ENCODE results near the gene ZNF586.

Gene ZNF586

DNA sequence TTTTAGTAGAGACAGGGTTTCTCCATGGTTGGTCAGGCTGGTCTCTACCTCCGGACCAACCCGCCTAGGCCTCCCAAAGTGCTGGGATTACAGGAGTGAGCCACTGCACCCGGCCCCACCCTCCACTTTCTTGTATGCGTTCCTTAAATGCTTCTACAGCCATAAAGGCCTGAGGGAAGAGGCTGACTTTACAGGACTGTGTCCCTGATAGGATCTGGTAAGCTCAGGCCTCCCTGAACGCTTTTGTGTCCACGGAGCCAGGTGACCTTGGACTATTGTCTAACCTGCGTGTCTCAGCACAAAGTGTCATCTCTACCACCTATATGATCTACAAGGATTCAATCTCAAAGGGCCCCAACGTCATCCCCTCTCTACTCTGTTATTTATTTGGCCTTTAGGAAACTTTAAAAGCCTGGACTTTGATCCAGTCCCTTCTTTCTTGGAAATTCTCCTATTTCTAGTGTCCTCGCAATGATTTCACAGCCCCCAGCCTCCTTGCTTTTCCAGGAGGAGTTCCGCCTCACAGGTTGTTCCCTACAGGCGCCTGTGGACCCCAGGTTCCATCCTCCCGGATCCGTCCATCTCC lies 44.5 kb downstream of the ZNF586 start:
- DNase-seq (ENCODE audit: extremely low spot score) = no peak
- POLR2A ChIA-PET = interaction anchor here (0.6 to 1.1 kb wide), 2 partner anchors 9 to 44 kb away, joined by 3 read pairs; partner anchors contain the start of gene ZNF586
- CTCF ChIA-PET = no interaction called here
- TF ChIP-seq FOXA1 (IDR thresholded peaks at IDR 0.05) (no peak), HDGF (IDR thresholded peaks at IDR 0.05; ENCODE audit: borderline replicate concordance) (no peak), ZNF384 (IDR thresholded peaks at IDR 0.05) (no peak), ELF4 (IDR thresholded peaks at IDR 0.05) (no peak), CTBP1 (IDR thresholded peaks at IDR 0.05; ENCODE audit: borderline replicate concordance) (no peak), ARNT (IDR thresholded peaks at IDR 0.05) (no peak), SUZ12 (IDR thresholded peaks at IDR 0.05) (no peak), L3MBTL2 (conservative IDR thresholded peaks at IDR 0.05) (no peak), BHLHE40 (IDR thresholded peaks at IDR 0.05; ENCODE audit: borderline replicate concordance) (no peak), FOXK2 (IDR thresholded peaks at IDR 0.05) (no peak), TARDBP (IDR thresholded peaks at IDR 0.05) (no peak), LEF1 (IDR thresholded peaks at IDR 0.05; ENCODE audit: borderline replicate concordance) (no peak), NFRKB (IDR thresholded peaks at IDR 0.05) (no peak), SP1 (IDR thresholded peaks at IDR 0.05) (no peak), FOXM1 (IDR thresholded peaks at IDR 0.05; ENCODE audit: borderline replicate concordance) (no peak)
- TF ChIP-seq, protein P1, sequence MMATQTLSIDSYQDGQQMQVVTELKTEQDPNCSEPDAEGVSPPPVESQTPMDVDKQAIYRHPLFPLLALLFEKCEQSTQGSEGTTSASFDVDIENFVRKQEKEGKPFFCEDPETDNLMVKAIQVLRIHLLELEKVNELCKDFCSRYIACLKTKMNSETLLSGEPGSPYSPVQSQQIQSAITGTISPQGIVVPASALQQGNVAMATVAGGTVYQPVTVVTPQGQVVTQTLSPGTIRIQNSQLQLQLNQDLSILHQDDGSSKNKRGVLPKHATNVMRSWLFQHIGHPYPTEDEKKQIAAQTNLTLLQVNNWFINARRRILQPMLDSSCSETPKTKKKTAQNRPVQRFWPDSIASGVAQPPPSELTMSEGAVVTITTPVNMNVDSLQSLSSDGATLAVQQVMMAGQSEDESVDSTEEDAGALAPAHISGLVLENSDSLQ (IDR thresholded peaks at IDR 0.05) = no peak

DNA sequence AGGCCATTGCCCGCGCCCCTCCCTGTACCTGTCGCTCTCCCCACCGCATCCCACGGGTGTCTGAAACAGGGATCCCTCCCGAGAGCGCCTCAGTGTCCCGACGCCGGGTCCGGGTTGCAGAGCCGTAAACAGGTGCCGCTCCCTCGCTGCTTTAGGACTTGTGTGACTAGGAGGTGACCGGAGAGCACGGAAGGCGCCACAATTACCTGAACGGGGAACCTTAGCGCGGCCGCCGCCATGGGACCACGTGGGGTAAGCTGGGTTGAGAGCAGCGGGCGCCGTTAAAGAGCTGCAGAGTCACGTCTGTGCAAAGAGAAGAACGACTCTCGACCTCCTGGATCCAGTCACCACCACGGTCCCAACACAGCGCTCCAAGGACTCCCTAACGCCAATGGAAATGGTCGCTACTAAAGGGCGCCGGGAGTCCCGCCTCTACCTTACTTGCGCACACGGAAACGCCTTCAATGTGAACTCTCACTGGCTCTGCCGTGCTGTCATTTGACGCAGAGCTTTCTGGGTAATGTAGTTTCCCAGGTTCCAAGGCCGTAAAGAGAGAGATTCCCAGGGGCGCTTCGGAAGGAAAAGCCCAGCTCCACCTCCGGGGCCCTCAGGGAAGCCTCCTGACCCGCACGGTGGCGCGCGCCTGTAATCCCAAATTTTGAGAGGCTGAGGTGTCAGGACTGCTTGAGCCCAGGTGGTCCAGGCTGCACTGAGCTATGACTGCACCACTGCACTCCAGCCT lies 45.2 kb downstream of the ZNF586 start, which contains the start of gene ZNF552:
Gene ZNF552 (minus strand): TSS at position 409 of the 742 bp plus-strand sequence. CDS start 170 bp downstream, at position 239.
- ChIA-PET CTCF (no interaction called here), POLR2A (interaction anchor here (0.6 to 1.3 kb wide), 5 partner anchors 12 to 45 kb away, joined by 3 to 4 read pairs (median 3); partner anchors contain the start of genes ZNF586 and ZNF587)
- TF ChIP-seq, protein P1 (IDR thresholded peaks at IDR 0.05) = peak; percentile 98
- no peak for TF ChIP-seq HDGF (IDR thresholded peaks at IDR 0.05; ENCODE audit: borderline replicate concordance)
- TF ChIP-seq ELF4 (IDR thresholded peaks at IDR 0.05) = peak; percentile 83
- TF ChIP-seq CTBP1 (IDR thresholded peaks at IDR 0.05; ENCODE audit: borderline replicate concordance) = no peak
- DNase-seq (ENCODE audit: extremely low spot score) = peak; percentile 81

DNA sequence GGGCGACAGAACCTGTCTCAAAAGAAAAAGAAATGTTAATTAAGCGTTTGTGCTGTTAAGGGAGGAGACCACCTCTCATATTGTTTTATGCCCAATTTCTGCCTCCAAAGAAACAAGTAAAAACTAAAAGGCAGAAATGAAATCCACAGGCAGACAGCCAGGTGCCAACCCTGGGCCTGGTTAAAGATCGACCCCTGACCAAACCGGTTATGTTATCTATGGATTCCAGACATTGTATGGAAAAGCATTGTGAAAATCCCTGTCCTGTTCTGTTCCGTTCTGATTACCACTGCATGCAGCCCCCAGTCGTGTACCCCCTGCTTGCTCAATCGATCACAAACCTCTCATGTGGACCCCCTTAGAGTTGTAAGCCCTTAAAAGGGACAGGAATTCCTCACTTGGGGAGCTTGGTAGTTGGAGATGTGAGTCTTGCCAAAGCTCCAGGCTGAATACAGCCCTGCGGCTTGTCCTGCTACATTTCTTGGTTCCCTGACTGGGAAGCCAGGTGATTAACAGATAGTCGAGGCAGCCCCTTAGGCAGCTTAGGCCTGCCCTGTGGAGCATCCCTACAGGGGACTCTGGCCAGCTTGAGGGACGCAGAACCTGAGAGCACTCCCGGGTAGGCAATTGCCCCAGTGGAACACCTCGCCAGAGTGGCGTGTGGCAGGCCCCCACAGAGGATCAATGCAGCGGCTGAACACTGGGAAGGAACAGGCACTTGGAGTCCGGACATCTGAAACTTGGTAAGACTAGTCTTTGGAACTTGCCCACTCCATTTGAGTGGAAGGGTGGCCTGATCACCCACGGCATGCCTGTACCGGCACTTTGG lies 46.0 kb downstream of the ZNF586 start:
- ChIA-PET CTCF (no interaction called here), POLR2A (interaction anchor here (0.6 to 1.3 kb wide), 5 partner anchors 12 to 46 kb away, joined by 3 to 4 read pairs (median 3); partner anchors contain the start of genes ZNF586 and ZNF587)
- TF ChIP-seq SP1 (IDR thresholded peaks at IDR 0.05) = no peak
- no peak for TF ChIP-seq CTBP1 (IDR thresholded peaks at IDR 0.05; ENCODE audit: borderline replicate concordance)
- no peak for TF ChIP-seq FOXM1 (IDR thresholded peaks at IDR 0.05; ENCODE audit: borderline replicate concordance)
- TF ChIP-seq, protein P1 (IDR thresholded peaks at IDR 0.05) = no peak
- TF ChIP-seq BHLHE40 (IDR thresholded peaks at IDR 0.05; ENCODE audit: borderline replicate concordance) = no peak
- no peak for TF ChIP-seq ARNT (IDR thresholded peaks at IDR 0.05)
- no peak for TF ChIP-seq SUZ12 (IDR thresholded peaks at IDR 0.05)
- no peak for TF ChIP-seq TARDBP (IDR thresholded peaks at IDR 0.05)
- TF ChIP-seq FOXK2 (IDR thresholded peaks at IDR 0.05) = no peak
- DNase-seq (ENCODE audit: extremely low spot score) = no peak

DNA sequence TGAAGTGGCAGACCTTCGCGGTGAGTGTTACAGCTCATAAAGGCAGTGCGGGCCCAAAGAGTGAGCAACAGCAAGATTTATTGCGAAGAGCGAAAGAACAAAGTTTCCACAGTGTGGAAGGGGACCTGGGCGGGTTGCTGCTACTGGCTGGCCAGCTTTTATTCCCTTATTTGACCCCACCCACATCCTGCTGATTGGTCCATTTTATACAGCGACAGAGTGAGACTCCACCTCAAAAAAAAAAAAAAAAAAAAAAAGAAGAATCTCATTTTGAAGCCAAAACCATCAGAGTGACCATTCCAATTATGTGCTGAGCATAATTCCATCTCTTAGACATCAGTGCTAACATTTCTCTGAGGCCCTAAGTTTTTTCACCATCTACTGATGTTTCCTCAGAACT lies 47.2 kb downstream of the ZNF586 start:
- TF ChIP-seq SUZ12 (IDR thresholded peaks at IDR 0.05) (no peak), BHLHE40 (IDR thresholded peaks at IDR 0.05; ENCODE audit: borderline replicate concordance) (no peak), LEF1 (IDR thresholded peaks at IDR 0.05; ENCODE audit: borderline replicate concordance) (no peak), SP1 (IDR thresholded peaks at IDR 0.05) (no peak), CTBP1 (IDR thresholded peaks at IDR 0.05; ENCODE audit: borderline replicate concordance) (no peak), ZNF384 (IDR thresholded peaks at IDR 0.05) (no peak), TARDBP (IDR thresholded peaks at IDR 0.05) (no peak), FOXA1 (IDR thresholded peaks at IDR 0.05) (no peak), HDGF (IDR thresholded peaks at IDR 0.05; ENCODE audit: borderline replicate concordance) (no peak), ELF4 (IDR thresholded peaks at IDR 0.05) (no peak), ARNT (IDR thresholded peaks at IDR 0.05) (no peak), NFRKB (IDR thresholded peaks at IDR 0.05) (no peak)
- TF ChIP-seq, protein P1 (IDR thresholded peaks at IDR 0.05) = no peak
- DNase-seq (ENCODE audit: extremely low spot score) = no peak
- POLR2A ChIA-PET = no interaction called here
- CTCF ChIA-PET = no interaction called here

DNA sequence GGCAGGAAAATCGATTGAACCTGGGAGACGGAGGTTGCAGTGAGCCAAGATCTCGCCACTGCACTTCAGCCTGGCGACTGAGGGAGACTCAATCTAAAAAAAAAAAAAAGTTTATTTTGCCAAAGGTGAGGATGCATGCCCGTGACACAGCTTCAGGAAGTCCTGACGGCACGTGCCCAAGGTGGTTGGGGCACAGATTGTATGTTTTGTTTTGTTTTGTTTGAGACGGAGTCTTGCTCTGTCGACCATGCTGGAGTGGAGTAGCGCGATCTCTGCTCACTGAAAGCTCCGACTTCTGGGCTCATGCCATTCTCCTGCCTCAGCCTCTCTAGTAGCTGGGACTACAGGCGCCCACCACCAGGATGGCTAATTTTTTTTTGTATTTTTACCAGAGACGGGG lies 48.5 kb downstream of the ZNF586 start:
- ChIA-PET POLR2A (no interaction called here), CTCF (no interaction called here)
- no peak for TF ChIP-seq CTBP1 (IDR thresholded peaks at IDR 0.05; ENCODE audit: borderline replicate concordance)
- no peak for TF ChIP-seq FOXA1 (IDR thresholded peaks at IDR 0.05)
- no peak for TF ChIP-seq ZNF384 (IDR thresholded peaks at IDR 0.05)
- TF ChIP-seq FOXM1 (IDR thresholded peaks at IDR 0.05; ENCODE audit: borderline replicate concordance) = no peak
- no peak for TF ChIP-seq FOXK2 (IDR thresholded peaks at IDR 0.05)
- TF ChIP-seq SUZ12 (IDR thresholded peaks at IDR 0.05) = no peak
- no peak for TF ChIP-seq ARNT (IDR thresholded peaks at IDR 0.05)
- TF ChIP-seq NFRKB (IDR thresholded peaks at IDR 0.05) = no peak
- TF ChIP-seq BHLHE40 (IDR thresholded peaks at IDR 0.05; ENCODE audit: borderline replicate concordance) = no peak
- TF ChIP-seq SP1 (IDR thresholded peaks at IDR 0.05) = no peak
- TF ChIP-seq, protein P1 (IDR thresholded peaks at IDR 0.05) = no peak
- no peak for TF ChIP-seq TARDBP (IDR thresholded peaks at IDR 0.05)
- DNase-seq (ENCODE audit: extremely low spot score) = no peak

All from HEK293T (cell line).